Measurements from ENCODE around the gene MTHFSD. TPM values are rescaled to one million over a fixed set of nuclear protein-coding genes. Genes with fewer than 3 reads are reported as not detected.

MTHFSD gene, protein sequence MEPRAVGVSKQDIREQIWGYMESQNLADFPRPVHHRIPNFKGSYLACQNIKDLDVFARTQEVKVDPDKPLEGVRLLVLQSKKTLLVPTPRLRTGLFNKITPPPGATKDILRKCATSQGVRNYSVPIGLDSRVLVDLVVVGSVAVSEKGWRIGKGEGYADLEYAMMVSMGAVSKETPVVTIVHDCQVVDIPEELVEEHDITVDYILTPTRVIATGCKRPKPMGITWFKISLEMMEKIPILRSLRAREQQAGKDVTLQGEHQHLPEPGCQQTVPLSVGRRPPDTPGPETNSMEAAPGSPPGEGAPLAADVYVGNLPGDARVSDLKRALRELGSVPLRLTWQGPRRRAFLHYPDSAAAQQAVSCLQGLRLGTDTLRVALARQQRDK
- 39.4 TPM for total RNA-seq

GRCh38 chr16:86554917-86555703, at the start of gene MTHFSD:
Gene MTHFSD (minus strand): TSS chr16:86555235. CDS start chr16:86555184, 51 bp downstream.

GRCh38 chr16:86578061-86578599, 23.1 kb upstream of the MTHFSD start, which contains the start of gene FOXL1:
Gene FOXL1 (plus strand): TSS chr16:86578549. CDS start chr16:86578724, 175 bp downstream.

GRCh38 chr16:86566601-86566965, 11.5 kb upstream of the MTHFSD start, which contains the start of gene FOXC2:
Gene FOXC2 (plus strand): TSS chr16:86566829. CDS start chr16:86567336, 507 bp downstream.

GRCh38 chr16:86510465-86511261, 44.4 kb downstream of the MTHFSD start, which contains the start of gene FOXF1:
Gene FOXF1 (plus strand): TSS chr16:86510527. CDS start chr16:86510570, 43 bp downstream.

Other genes with a start within 250 kb of the MTHFSD start
- 0.77 TPM for gene FOXF1, start 44.7 kb downstream of the MTHFSD start, total RNA-seq
- gene FOXC2, start 11.6 kb upstream of the MTHFSD start, total RNA-seq = 2.8 TPM
- gene FOXL1, start 23.3 kb upstream of the MTHFSD start, total RNA-seq = 2.5 TPM